ENCODE measurements around the gene IRX3.
A peak's percentile ranks its signal among the peaks of the same experiment; 100 is the strongest.

IRX3 gene

GRCh38 chr16:54286366-54287130 is at the start of gene IRX3:
IRX3 (minus strand) TSS chr16:54286787; CDS start chr16:54286050, 737 bp downstream.
- H3K36me3 Mint-ChIP-seq (ENCODE audit: insufficient read depth), result peaks cover 2% of the 10 kb centered on the region
- peaks cover 27% of the 10 kb centered on the region for H3K4me1 Mint-ChIP-seq
- DNase-seq (ENCODE audit: low spot score in 2 of 2) (no peak), ATAC-seq (replicated peaks; ENCODE audit: extremely low read depth, poor library complexity, severe bottlenecking) (no peak)
- H3K9me3 Mint-ChIP-seq, result no peaks in the 10 kb centered on the region
- H3K4me3 Mint-ChIP-seq, result peak within 1 kb of the TSS; percentile 64
- peaks cover 90% of the 10 kb centered on the region for H3K27me3 Mint-ChIP-seq
- H3K27ac Mint-ChIP-seq (ENCODE audit: low read depth), result no peak within 1 kb of the TSS

GRCh38 chr16:54335230-54335629 is 48.6 kb upstream of the IRX3 start:
- ATAC-seq (replicated peaks; ENCODE audit: extremely low read depth, poor library complexity, severe bottlenecking) (no peak), DNase-seq (ENCODE audit: low spot score in 2 of 2) (no peak)
- Mint-ChIP-seq H3K4me3 (no peak overlapping the region), H3K36me3 (ENCODE audit: insufficient read depth) (no peaks in the 10 kb centered on the region), H3K4me1 (no peaks in the 10 kb centered on the region), H3K27me3 (peaks cover 57% of the 10 kb centered on the region), H3K27ac (ENCODE audit: low read depth) (no peak overlapping the region), H3K9me3 (no peaks in the 10 kb centered on the region)

- H3K27me3 Mint-ChIP-seq, result peaks cover 57% of the 10 kb centered on the region
Measured at GRCh38 chr16:54334208-54334607, 47.6 kb upstream of the IRX3 start.

GRCh38 chr16:54331241-54332002 is 44.8 kb upstream of the IRX3 start:
- Mint-ChIP-seq H3K36me3 (ENCODE audit: insufficient read depth) (no peaks in the 10 kb centered on the region), H3K27me3 (peaks cover 63% of the 10 kb centered on the region), H3K27ac (ENCODE audit: low read depth) (no peak overlapping the region), H3K9me3 (no peaks in the 10 kb centered on the region), H3K4me1 (no peaks in the 10 kb centered on the region), H3K4me3 (no peak overlapping the region)
- ATAC-seq (replicated peaks; ENCODE audit: extremely low read depth, poor library complexity, severe bottlenecking), result no peak
- no peak for DNase-seq (ENCODE audit: low spot score in 2 of 2)

More at GRCh38 chr16:54334208-54334607, 47.6 kb upstream of the IRX3 start:
- ATAC-seq (replicated peaks; ENCODE audit: extremely low read depth, poor library complexity, severe bottlenecking) (no peak), DNase-seq (ENCODE audit: low spot score in 2 of 2) (no peak)
- no peaks in the 10 kb centered on the region for H3K4me1 Mint-ChIP-seq
- no peak overlapping the region for H3K27ac Mint-ChIP-seq (ENCODE audit: low read depth)
- no peaks in the 10 kb centered on the region for H3K36me3 Mint-ChIP-seq (ENCODE audit: insufficient read depth)
- no peak overlapping the region for H3K4me3 Mint-ChIP-seq
- no peaks in the 10 kb centered on the region for H3K9me3 Mint-ChIP-seq

- no peak overlapping the region for H3K4me3 Mint-ChIP-seq
- no peaks in the 10 kb centered on the region for H3K9me3 Mint-ChIP-seq
- H3K4me1 Mint-ChIP-seq, result no peaks in the 10 kb centered on the region
- no peak for DNase-seq (ENCODE audit: low spot score in 2 of 2)
- H3K27ac Mint-ChIP-seq (ENCODE audit: low read depth), result no peak overlapping the region
- no peak for ATAC-seq (replicated peaks; ENCODE audit: extremely low read depth, poor library complexity, severe bottlenecking)
- H3K27me3 Mint-ChIP-seq, result peaks cover 45% of the 10 kb centered on the region
- H3K36me3 Mint-ChIP-seq (ENCODE audit: insufficient read depth), result no peaks in the 10 kb centered on the region
Measured at GRCh38 chr16:54327609-54328008, 41.0 kb upstream of the IRX3 start.

- H3K4me1 Mint-ChIP-seq, result no peaks in the 10 kb centered on the region
- H3K27ac Mint-ChIP-seq (ENCODE audit: low read depth), result no peak overlapping the region
- no peaks in the 10 kb centered on the region for H3K9me3 Mint-ChIP-seq
- no peak for DNase-seq (ENCODE audit: low spot score in 2 of 2)
- H3K4me3 Mint-ChIP-seq, result no peak overlapping the region
- no peak for ATAC-seq (replicated peaks; ENCODE audit: extremely low read depth, poor library complexity, severe bottlenecking)
- peaks cover 40% of the 10 kb centered on the region for H3K27me3 Mint-ChIP-seq
- H3K36me3 Mint-ChIP-seq (ENCODE audit: insufficient read depth), result no peaks in the 10 kb centered on the region
Measured at GRCh38 chr16:54326266-54326662, 39.7 kb upstream of the IRX3 start.

- Mint-ChIP-seq H3K9me3 (no peaks in the 10 kb centered on the region), H3K36me3 (ENCODE audit: insufficient read depth) (no peaks in the 10 kb centered on the region), H3K4me3 (no peak overlapping the region), H3K27me3 (peaks cover 34% of the 10 kb centered on the region), H3K27ac (ENCODE audit: low read depth) (no peak overlapping the region), H3K4me1 (no peaks in the 10 kb centered on the region)
- DNase-seq (ENCODE audit: low spot score in 2 of 2) (no peak), ATAC-seq (replicated peaks; ENCODE audit: extremely low read depth, poor library complexity, severe bottlenecking) (no peak)
Measured at GRCh38 chr16:54325616-54326265, 39.2 kb upstream of the IRX3 start.

- no peak overlapping the region for H3K4me3 Mint-ChIP-seq
- no peak overlapping the region for H3K27ac Mint-ChIP-seq (ENCODE audit: low read depth)
- no peaks in the 10 kb centered on the region for H3K36me3 Mint-ChIP-seq (ENCODE audit: insufficient read depth)
- H3K9me3 Mint-ChIP-seq, result no peaks in the 10 kb centered on the region
- peaks cover 24% of the 10 kb centered on the region for H3K27me3 Mint-ChIP-seq
- ATAC-seq (replicated peaks; ENCODE audit: extremely low read depth, poor library complexity, severe bottlenecking), result no peak
- no peak for DNase-seq (ENCODE audit: low spot score in 2 of 2)
- H3K4me1 Mint-ChIP-seq, result no peaks in the 10 kb centered on the region
Measured at GRCh38 chr16:54324716-54325115, 38.1 kb upstream of the IRX3 start.

- no peak for ATAC-seq (replicated peaks; ENCODE audit: extremely low read depth, poor library complexity, severe bottlenecking)
- Mint-ChIP-seq H3K4me3 (no peak overlapping the region), H3K4me1 (no peaks in the 10 kb centered on the region), H3K36me3 (ENCODE audit: insufficient read depth) (no peaks in the 10 kb centered on the region), H3K27ac (ENCODE audit: low read depth) (no peak overlapping the region), H3K27me3 (no peaks in the 10 kb centered on the region), H3K9me3 (no peaks in the 10 kb centered on the region)
- no peak for DNase-seq (ENCODE audit: low spot score in 2 of 2)
Measured at GRCh38 chr16:54320697-54321340, 34.2 kb upstream of the IRX3 start.

- Mint-ChIP-seq H3K27me3 (no peaks in the 10 kb centered on the region), H3K27ac (ENCODE audit: low read depth) (no peak overlapping the region), H3K4me1 (no peaks in the 10 kb centered on the region), H3K9me3 (no peaks in the 10 kb centered on the region), H3K4me3 (no peak overlapping the region), H3K36me3 (ENCODE audit: insufficient read depth) (no peaks in the 10 kb centered on the region)
- ATAC-seq (replicated peaks; ENCODE audit: extremely low read depth, poor library complexity, severe bottlenecking) (no peak), DNase-seq (ENCODE audit: low spot score in 2 of 2) (no peak)
Measured at GRCh38 chr16:54318941-54319340, 32.4 kb upstream of the IRX3 start.

- no peak for ATAC-seq (replicated peaks; ENCODE audit: extremely low read depth, poor library complexity, severe bottlenecking)
- H3K27ac Mint-ChIP-seq (ENCODE audit: low read depth), result no peak overlapping the region
- no peaks in the 10 kb centered on the region for H3K27me3 Mint-ChIP-seq
- H3K9me3 Mint-ChIP-seq, result no peaks in the 10 kb centered on the region
- no peaks in the 10 kb centered on the region for H3K4me1 Mint-ChIP-seq
- no peak overlapping the region for H3K4me3 Mint-ChIP-seq
- H3K36me3 Mint-ChIP-seq (ENCODE audit: insufficient read depth), result no peaks in the 10 kb centered on the region
- DNase-seq (ENCODE audit: low spot score in 2 of 2), result no peak
Measured at GRCh38 chr16:54317101-54317611, 30.6 kb upstream of the IRX3 start.

GRCh38 chr16:54316095-54316889 is 29.7 kb upstream of the IRX3 start:
- no peak for ATAC-seq (replicated peaks; ENCODE audit: extremely low read depth, poor library complexity, severe bottlenecking)
- H3K36me3 Mint-ChIP-seq (ENCODE audit: insufficient read depth), result no peaks in the 10 kb centered on the region
- H3K27ac Mint-ChIP-seq (ENCODE audit: low read depth), result no peak overlapping the region
- no peaks in the 10 kb centered on the region for H3K27me3 Mint-ChIP-seq
- H3K4me3 Mint-ChIP-seq, result no peak overlapping the region
- no peaks in the 10 kb centered on the region for H3K4me1 Mint-ChIP-seq
- DNase-seq (ENCODE audit: low spot score in 2 of 2), result no peak
- no peaks in the 10 kb centered on the region for H3K9me3 Mint-ChIP-seq
